ENCODE data around the gene FEM1C.

The FEM1C gene

DNA sequence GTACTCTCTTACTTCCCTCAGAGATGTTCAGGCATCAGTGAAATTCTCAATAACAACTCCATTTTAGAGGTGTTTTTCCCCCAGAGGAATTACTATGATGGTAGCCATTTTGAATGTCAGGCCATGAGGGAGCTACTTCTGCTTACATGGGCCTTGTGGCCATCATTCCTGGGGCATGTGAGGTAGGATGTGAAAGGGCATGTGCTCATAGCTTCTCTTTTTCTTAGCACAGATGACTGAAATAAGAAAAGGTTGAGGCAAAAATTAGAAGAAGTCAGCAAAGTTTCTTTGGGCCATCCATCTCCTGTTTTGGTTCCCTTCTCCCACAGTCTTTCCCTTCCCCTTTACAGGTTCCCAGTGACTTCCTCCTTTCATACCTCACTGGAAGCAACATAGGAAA lies 68.8 kb downstream of the FEM1C start:
- TF ChIP-seq, protein P1, sequence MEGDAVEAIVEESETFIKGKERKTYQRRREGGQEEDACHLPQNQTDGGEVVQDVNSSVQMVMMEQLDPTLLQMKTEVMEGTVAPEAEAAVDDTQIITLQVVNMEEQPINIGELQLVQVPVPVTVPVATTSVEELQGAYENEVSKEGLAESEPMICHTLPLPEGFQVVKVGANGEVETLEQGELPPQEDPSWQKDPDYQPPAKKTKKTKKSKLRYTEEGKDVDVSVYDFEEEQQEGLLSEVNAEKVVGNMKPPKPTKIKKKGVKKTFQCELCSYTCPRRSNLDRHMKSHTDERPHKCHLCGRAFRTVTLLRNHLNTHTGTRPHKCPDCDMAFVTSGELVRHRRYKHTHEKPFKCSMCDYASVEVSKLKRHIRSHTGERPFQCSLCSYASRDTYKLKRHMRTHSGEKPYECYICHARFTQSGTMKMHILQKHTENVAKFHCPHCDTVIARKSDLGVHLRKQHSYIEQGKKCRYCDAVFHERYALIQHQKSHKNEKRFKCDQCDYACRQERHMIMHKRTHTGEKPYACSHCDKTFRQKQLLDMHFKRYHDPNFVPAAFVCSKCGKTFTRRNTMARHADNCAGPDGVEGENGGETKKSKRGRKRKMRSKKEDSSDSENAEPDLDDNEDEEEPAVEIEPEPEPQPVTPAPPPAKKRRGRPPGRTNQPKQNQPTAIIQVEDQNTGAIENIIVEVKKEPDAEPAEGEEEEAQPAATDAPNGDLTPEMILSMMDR (IDR thresholded peaks at IDR 0.05; ENCODE audit: insufficient read depth, low read depth, low read length, missing control alignments), result no peak
- H3K4me3 ChIP-seq (ENCODE audit: low read length), result no peak overlapping the region
- DNase-seq (ENCODE audit: low read depth), result no peak

- no peak overlapping the region for H3K4me3 ChIP-seq (ENCODE audit: low read length)
- no peak for DNase-seq (ENCODE audit: low read depth)
- TF ChIP-seq, protein P1 (IDR thresholded peaks at IDR 0.05; ENCODE audit: insufficient read depth, low read depth, low read length, missing control alignments), result no peak
Observed at GRCh38 chr5:115472271-115473025, 72.1 kb downstream of the FEM1C start.

- TF ChIP-seq, protein P1 (IDR thresholded peaks at IDR 0.05; ENCODE audit: insufficient read depth, low read depth, low read length, missing control alignments), result no peak
- DNase-seq (ENCODE audit: low read depth), result peak; percentile 44
- H3K4me3 ChIP-seq (ENCODE audit: low read length), result no peak overlapping the region
Observed at GRCh38 chr5:115471345-115472063, 73.1 kb downstream of the FEM1C start.

- TF ChIP-seq, protein P1 (IDR thresholded peaks at IDR 0.05; ENCODE audit: insufficient read depth, low read depth, low read length, missing control alignments), result no peak
- DNase-seq (ENCODE audit: low read depth), result peak; percentile 50
Observed at GRCh38 chr5:115470921-115471320, 73.7 kb downstream of the FEM1C start.

More at GRCh38 chr5:115470921-115471320, 73.7 kb downstream of the FEM1C start:
- H3K4me3 ChIP-seq (ENCODE audit: low read length), result no peak overlapping the region
